SK-N-SH (cell line): ENCODE measurements around the gene BABAM2.

Experiments used
- EP300 ChIP-seq, 2 experiments: IDR thresholded peaks; 2 replicates each; pipeline versions ENCODE4 v1.4.0 to v1.6.1; 2012; ENCODE audit warnings: borderline replicate concordance in 1 of 2, low read depth in 1 of 2, low read length in 1 of 2
- MXI1 ChIP-seq: IDR thresholded peaks from 2 replicates; pipeline ENCODE4 v1.6.1; 2012; ENCODE audit warnings: mild to moderate bottlenecking, low read depth, low read length, improper control_type of control experiment
- POLR2AphosphoS5 ChIP-seq: IDR thresholded peaks from 2 replicates; pipeline ENCODE4 v1.6.1; 2012; ENCODE audit warnings: low read depth, low read length
- SIN3A ChIP-seq: IDR thresholded peaks from 2 replicates; pipeline ENCODE4 v1.6.1; 2012; ENCODE audit warnings: low read depth, mild to moderate bottlenecking, low read length, moderate library complexity, borderline replicate concordance
- TAF1 ChIP-seq: IDR thresholded peaks from 2 replicates; pipeline ENCODE4 v1.6.1; 2012; ENCODE audit warnings: low read depth, mild to moderate bottlenecking, low read length, moderate library complexity, borderline replicate concordance
- YY1 ChIP-seq: IDR thresholded peaks from 2 replicates; pipeline ENCODE4 v1.4.0; 2012; ENCODE audit warnings: low read depth, mild to moderate bottlenecking
- TF ChIP-seq, protein P1 (sequence below): fragments of 150-350 bp; IDR thresholded peaks from 2 replicates; pipeline ENCODE4 v1.6.1; 2016; ENCODE audit warnings: mild to moderate bottlenecking, low read depth, low read length
- TF ChIP-seq, protein P2 (sequence below): fragments of 200-600 bp; sonication (generic); IDR thresholded peaks from 2 replicates; pipeline ENCODE4 v1.6.1; 2017; ENCODE audit warnings: antibody characterized with exemption, mild to moderate bottlenecking, moderate library complexity
- TF ChIP-seq, protein P3 (sequence below): IDR thresholded peaks from 2 replicates; pipeline ENCODE4; 2012

- TF ChIP-seq POLR2AphosphoS5 = no peak
- TF ChIP-seq, protein P1, sequence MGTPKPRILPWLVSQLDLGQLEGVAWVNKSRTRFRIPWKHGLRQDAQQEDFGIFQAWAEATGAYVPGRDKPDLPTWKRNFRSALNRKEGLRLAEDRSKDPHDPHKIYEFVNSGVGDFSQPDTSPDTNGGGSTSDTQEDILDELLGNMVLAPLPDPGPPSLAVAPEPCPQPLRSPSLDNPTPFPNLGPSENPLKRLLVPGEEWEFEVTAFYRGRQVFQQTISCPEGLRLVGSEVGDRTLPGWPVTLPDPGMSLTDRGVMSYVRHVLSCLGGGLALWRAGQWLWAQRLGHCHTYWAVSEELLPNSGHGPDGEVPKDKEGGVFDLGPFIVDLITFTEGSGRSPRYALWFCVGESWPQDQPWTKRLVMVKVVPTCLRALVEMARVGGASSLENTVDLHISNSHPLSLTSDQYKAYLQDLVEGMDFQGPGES = no peak
- TF ChIP-seq YY1 = no peak
- TF ChIP-seq SIN3A = no peak
- TF ChIP-seq, protein P2, sequence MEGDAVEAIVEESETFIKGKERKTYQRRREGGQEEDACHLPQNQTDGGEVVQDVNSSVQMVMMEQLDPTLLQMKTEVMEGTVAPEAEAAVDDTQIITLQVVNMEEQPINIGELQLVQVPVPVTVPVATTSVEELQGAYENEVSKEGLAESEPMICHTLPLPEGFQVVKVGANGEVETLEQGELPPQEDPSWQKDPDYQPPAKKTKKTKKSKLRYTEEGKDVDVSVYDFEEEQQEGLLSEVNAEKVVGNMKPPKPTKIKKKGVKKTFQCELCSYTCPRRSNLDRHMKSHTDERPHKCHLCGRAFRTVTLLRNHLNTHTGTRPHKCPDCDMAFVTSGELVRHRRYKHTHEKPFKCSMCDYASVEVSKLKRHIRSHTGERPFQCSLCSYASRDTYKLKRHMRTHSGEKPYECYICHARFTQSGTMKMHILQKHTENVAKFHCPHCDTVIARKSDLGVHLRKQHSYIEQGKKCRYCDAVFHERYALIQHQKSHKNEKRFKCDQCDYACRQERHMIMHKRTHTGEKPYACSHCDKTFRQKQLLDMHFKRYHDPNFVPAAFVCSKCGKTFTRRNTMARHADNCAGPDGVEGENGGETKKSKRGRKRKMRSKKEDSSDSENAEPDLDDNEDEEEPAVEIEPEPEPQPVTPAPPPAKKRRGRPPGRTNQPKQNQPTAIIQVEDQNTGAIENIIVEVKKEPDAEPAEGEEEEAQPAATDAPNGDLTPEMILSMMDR = no peak
- no peak for TF ChIP-seq TAF1
- TF ChIP-seq EP300 (IDR thresholded peaks at IDR 0.05; ENCODE audit: borderline replicate concordance in 1 of 2, low read depth in 1 of 2, low read length in 1 of 2) = no peak
- TF ChIP-seq, protein P3, sequence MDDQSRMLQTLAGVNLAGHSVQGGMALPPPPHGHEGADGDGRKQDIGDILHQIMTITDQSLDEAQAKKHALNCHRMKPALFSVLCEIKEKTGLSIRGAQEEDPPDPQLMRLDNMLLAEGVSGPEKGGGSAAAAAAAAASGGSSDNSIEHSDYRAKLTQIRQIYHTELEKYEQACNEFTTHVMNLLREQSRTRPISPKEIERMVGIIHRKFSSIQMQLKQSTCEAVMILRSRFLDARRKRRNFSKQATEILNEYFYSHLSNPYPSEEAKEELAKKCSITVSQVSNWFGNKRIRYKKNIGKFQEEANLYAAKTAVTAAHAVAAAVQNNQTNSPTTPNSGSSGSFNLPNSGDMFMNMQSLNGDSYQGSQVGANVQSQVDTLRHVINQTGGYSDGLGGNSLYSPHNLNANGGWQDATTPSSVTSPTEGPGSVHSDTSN = no peak
- no peak for TF ChIP-seq MXI1
These were observed 99.6 kb downstream of the BABAM2 start for GRCh38 chr2:27990030-27990590.
